D721Med (cell line): ENCODE results near the gene UVRAG.

Source experiments
- DNase-seq: peaks from one replicate; pipeline ENCODE4 v3.0.0; 2011; ENCODE audit warnings: low spot score; ENCODE audit not compliant: insufficient read length
- FAIRE-seq: peaks from 2 replicates; lab custom pipeline; 2011; peaks lifted over from hg19 to GRCh38; lab: Jason Lieb, UNC
- CTCF ChIP-seq: IDR thresholded peaks from 2 replicates; pipeline ENCODE4 v1.5.1; 2012; ENCODE audit warnings: mild to moderate bottlenecking, control low read depth; ENCODE audit not compliant: insufficient read depth; ENCODE audit errors: missing control alignments

The UVRAG gene

GRCh38 chr11:75980031-75980430 is 165.0 kb downstream of the UVRAG start:
- DNase-seq = no peak
- no peak for TF ChIP-seq CTCF
- no peak for FAIRE-seq

- TF ChIP-seq CTCF = no peak
- FAIRE-seq (no peak), DNase-seq (no peak)
Observed at GRCh38 chr11:75981546-75981945, 166.5 kb downstream of the UVRAG start.

GRCh38 chr11:75982309-75982708 is 167.3 kb downstream of the UVRAG start:
- DNase-seq (no peak), FAIRE-seq (no peak)
- no peak for TF ChIP-seq CTCF

GRCh38 chr11:75986966-75987365 is 172.0 kb downstream of the UVRAG start:
- FAIRE-seq = peak; percentile 25
- DNase-seq = no peak
- TF ChIP-seq CTCF = no peak

- FAIRE-seq (no peak), DNase-seq (no peak)
- TF ChIP-seq CTCF = no peak
Observed at GRCh38 chr11:75993126-75993525, 178.1 kb downstream of the UVRAG start.

GRCh38 chr11:75994616-75995015 is 179.6 kb downstream of the UVRAG start:
- no peak for DNase-seq
- TF ChIP-seq CTCF = no peak
- FAIRE-seq = no peak

- no peak for FAIRE-seq
- no peak for DNase-seq
- no peak for TF ChIP-seq CTCF
Observed at GRCh38 chr11:75996523-75997442, 181.8 kb downstream of the UVRAG start.
